GM04503 (cell line): ENCODE results near the gene LUZP2.

Experiments used
- DNase-seq: peaks from one replicate; pipeline ENCODE4 v3.0.0-alpha.2; 2012; ENCODE audit warnings: low read depth

The LUZP2 gene

GRCh38 chr11:24716403-24716802 lies 219.6 kb downstream of the LUZP2 start:
- no peak for DNase-seq

- DNase-seq = no peak
Measured at GRCh38 chr11:24723231-24723630, 226.4 kb downstream of the LUZP2 start.

- no peak for DNase-seq
Measured at GRCh38 chr11:24731554-24731953, 234.7 kb downstream of the LUZP2 start.

- DNase-seq = no peak
Measured at GRCh38 chr11:24734742-24735237, 237.9 kb downstream of the LUZP2 start.

GRCh38 chr11:24738972-24739371 lies 242.1 kb downstream of the LUZP2 start:
- DNase-seq = no peak

- DNase-seq = no peak
Measured at GRCh38 chr11:24739637-24740036, 242.8 kb downstream of the LUZP2 start.

- DNase-seq = no peak
Measured at GRCh38 chr11:24747275-24748251, 250.7 kb downstream of the LUZP2 start.

- no peak for DNase-seq
Measured at GRCh38 chr11:24748261-24748660, 251.4 kb downstream of the LUZP2 start.

GRCh38 chr11:24754406-24754805 lies 257.6 kb downstream of the LUZP2 start:
- DNase-seq = no peak

GRCh38 chr11:24755260-24755839 lies 258.5 kb downstream of the LUZP2 start:
- DNase-seq = no peak

GRCh38 chr11:24759742-24760141 lies 262.9 kb downstream of the LUZP2 start:
- DNase-seq = no peak

GRCh38 chr11:24760681-24761080 lies 263.8 kb downstream of the LUZP2 start:
- DNase-seq = no peak

- DNase-seq = no peak
Measured at GRCh38 chr11:24762076-24762475, 265.2 kb downstream of the LUZP2 start.

GRCh38 chr11:24767411-24767810 lies 270.6 kb downstream of the LUZP2 start:
- no peak for DNase-seq

GRCh38 chr11:24773322-24773721 lies 276.5 kb downstream of the LUZP2 start:
- no peak for DNase-seq

GRCh38 chr11:24779791-24780190 lies 282.9 kb downstream of the LUZP2 start:
- DNase-seq = no peak

- DNase-seq = no peak
Measured at GRCh38 chr11:24781288-24781687, 284.4 kb downstream of the LUZP2 start.

- no peak for DNase-seq
Measured at GRCh38 chr11:24793479-24793878, 296.6 kb downstream of the LUZP2 start.

GRCh38 chr11:24794064-24794463 lies 297.2 kb downstream of the LUZP2 start:
- no peak for DNase-seq

- DNase-seq = no peak
Measured at GRCh38 chr11:24805671-24806070, 308.8 kb downstream of the LUZP2 start.

- no peak for DNase-seq
Measured at GRCh38 chr11:24808173-24808572, 311.3 kb downstream of the LUZP2 start.

- no peak for DNase-seq
Measured at GRCh38 chr11:24819006-24819405, 322.2 kb downstream of the LUZP2 start.

- DNase-seq = no peak
Measured at GRCh38 chr11:24819863-24820434, 323.1 kb downstream of the LUZP2 start.
